ENCODE results near the gene BLVRB. TPM values are rescaled to one million over a fixed set of nuclear protein-coding genes. Genes with fewer than 3 reads are reported as not detected.

The BLVRB gene
- total RNA-seq, 1 experiment from 2014 or later = 204 TPM

DNA sequence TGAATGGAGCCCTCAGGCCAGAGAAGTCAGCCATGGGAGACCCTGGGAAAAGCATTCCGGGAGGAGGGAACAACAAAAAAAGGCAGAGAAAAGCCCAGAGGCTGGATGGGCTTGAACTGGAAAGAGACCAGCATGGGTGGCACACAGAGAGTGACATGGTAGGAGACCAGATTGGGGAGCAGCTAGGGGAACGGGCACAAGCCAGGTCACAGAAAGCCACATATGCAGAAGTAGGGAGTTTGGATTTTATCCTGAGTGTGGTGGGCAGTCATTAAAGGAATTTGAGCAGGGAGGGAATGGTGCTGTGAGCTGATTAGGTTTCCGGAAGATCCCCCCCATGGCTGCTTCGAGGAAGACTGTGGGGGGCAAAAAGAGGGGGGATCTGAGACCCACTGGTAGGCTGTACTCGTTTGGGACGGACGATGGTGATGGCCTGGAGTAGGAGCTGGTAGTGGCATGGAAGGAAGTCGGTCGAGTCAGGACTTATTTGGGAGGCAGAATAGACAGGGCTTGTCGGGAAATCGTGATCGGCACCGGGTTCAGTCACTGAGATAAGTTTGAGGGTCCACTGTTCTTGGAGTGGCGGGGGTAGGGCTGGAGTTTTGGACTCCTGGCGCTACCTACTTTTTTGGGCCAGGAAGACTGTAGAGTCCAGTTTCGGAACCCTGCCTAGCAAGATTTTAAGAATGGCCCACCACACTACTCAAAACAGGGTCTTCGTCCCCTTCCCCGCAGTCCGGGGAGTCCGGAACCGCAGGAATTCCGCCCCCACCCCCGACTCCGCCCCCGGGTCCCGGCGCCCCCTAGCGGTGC is 40.7 kb downstream of the BLVRB start:
- H3K9me2 ChIP-seq (ENCODE audit: insufficient read depth) = no peaks in the 10 kb centered on the region
- TF ChIP-seq, protein P1, sequence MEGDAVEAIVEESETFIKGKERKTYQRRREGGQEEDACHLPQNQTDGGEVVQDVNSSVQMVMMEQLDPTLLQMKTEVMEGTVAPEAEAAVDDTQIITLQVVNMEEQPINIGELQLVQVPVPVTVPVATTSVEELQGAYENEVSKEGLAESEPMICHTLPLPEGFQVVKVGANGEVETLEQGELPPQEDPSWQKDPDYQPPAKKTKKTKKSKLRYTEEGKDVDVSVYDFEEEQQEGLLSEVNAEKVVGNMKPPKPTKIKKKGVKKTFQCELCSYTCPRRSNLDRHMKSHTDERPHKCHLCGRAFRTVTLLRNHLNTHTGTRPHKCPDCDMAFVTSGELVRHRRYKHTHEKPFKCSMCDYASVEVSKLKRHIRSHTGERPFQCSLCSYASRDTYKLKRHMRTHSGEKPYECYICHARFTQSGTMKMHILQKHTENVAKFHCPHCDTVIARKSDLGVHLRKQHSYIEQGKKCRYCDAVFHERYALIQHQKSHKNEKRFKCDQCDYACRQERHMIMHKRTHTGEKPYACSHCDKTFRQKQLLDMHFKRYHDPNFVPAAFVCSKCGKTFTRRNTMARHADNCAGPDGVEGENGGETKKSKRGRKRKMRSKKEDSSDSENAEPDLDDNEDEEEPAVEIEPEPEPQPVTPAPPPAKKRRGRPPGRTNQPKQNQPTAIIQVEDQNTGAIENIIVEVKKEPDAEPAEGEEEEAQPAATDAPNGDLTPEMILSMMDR (conservative IDR thresholded peaks at IDR 0.05) = no peak
- TF ChIP-seq EZH2 (IDR thresholded peaks at IDR 0.05; ENCODE audit: low read depth) = no peak
- peaks cover 12% of the 10 kb centered on the region for H3K4me1 ChIP-seq (replicated peaks; ENCODE audit: insufficient read depth)
- H3K4me2 ChIP-seq = peak overlapping the region; percentile 98
- intact Hi-C loops (cut with micrococcal nuclease; ENCODE audit: unreplicated experiment) = loop anchor here (1.0 to 10.0 kb wide), 4 partner anchors 18 to 292 kb away; partner anchors contain the start of genes COQ8B and ITPKC
- H3K27me3 ChIP-seq (ENCODE audit: insufficient read depth, low read depth) = no peaks in the 10 kb centered on the region
- H3F3A ChIP-seq (ENCODE audit: insufficient read depth, low read depth) = peaks cover 5% of the 10 kb centered on the region; the same call in 1 of the 2 replicates
- peaks cover 28% of the 10 kb centered on the region for H3K79me2 ChIP-seq (ENCODE audit: low read depth)
- H4K20me1 ChIP-seq (ENCODE audit: insufficient read depth) = no peaks in the 10 kb centered on the region
- ChIA-PET CTCF (no interaction called here), POLR2A (ENCODE audit: unreplicated experiment) (no interaction called here)
- peak overlapping the region; percentile 87 for H3K4me3 ChIP-seq
- no peak for DNase-seq
- TSS peak; percentile 66 for BruUV-seq (replicated peaks)
- H3K9me3 ChIP-seq (ENCODE audit: insufficient read depth, low read depth) = no peaks in the 10 kb centered on the region
- no peaks in the 10 kb centered on the region for H3K36me3 ChIP-seq (ENCODE audit: low read depth)
- peak overlapping the region; percentile 81 for H2AFZ ChIP-seq
- peak overlapping the region; percentile 92 for H3K27ac ChIP-seq

DNA sequence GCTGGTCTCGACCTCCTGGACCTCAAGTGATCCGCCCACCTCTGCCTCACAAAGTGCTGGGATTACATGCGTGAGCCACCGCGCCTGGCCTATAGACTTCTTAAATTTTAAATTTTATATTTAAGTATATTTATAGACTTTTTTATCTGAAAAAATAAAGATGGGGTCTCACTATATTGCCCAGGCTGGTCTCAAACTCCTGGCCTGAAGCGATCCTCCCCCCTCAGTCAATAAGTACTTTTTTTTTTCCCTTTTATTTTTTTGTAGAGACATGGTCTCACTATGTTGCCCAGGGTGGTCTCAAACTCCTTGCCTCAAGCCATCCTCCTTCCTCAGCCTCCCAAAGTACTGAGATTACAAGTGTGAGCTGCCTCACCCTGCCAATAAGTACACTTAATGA is 41.6 kb downstream of the BLVRB start:
- POLR2A ChIA-PET (ENCODE audit: unreplicated experiment) = no interaction called here
- CTCF ChIA-PET = no interaction called here
- no peaks in the 10 kb centered on the region for H3K9me2 ChIP-seq (ENCODE audit: insufficient read depth)
- BruUV-seq (replicated peaks) = no TSS peak
- no peak overlapping the region for H3K27ac ChIP-seq
- no peaks in the 10 kb centered on the region for H4K20me1 ChIP-seq (ENCODE audit: insufficient read depth)
- H3K36me3 ChIP-seq (ENCODE audit: low read depth) = no peaks in the 10 kb centered on the region
- peak overlapping the region; percentile 98 for H3K4me2 ChIP-seq
- no peaks in the 10 kb centered on the region for H3K9me3 ChIP-seq (ENCODE audit: insufficient read depth, low read depth)
- H3K4me3 ChIP-seq = no peak overlapping the region; the same call in 1 of the 2 replicates
- H3K79me2 ChIP-seq (ENCODE audit: low read depth) = peaks cover 28% of the 10 kb centered on the region
- no peaks in the 10 kb centered on the region for H3K27me3 ChIP-seq (ENCODE audit: insufficient read depth, low read depth)
- intact Hi-C loops (cut with micrococcal nuclease; ENCODE audit: unreplicated experiment) = loop anchor here (10.0 kb wide), 1 partner anchor 101 kb away; no protein-coding TSS in a partner anchor
- H2AFZ ChIP-seq = no peak overlapping the region
- peaks cover 5% of the 10 kb centered on the region; the same call in 1 of the 2 replicates for H3F3A ChIP-seq (ENCODE audit: insufficient read depth, low read depth)
- no peak for TF ChIP-seq EZH2 (IDR thresholded peaks at IDR 0.05; ENCODE audit: low read depth)
- TF ChIP-seq, protein P1 (conservative IDR thresholded peaks at IDR 0.05) = no peak
- peaks cover 12% of the 10 kb centered on the region for H3K4me1 ChIP-seq (replicated peaks; ENCODE audit: insufficient read depth)
- DNase-seq = no peak

DNA sequence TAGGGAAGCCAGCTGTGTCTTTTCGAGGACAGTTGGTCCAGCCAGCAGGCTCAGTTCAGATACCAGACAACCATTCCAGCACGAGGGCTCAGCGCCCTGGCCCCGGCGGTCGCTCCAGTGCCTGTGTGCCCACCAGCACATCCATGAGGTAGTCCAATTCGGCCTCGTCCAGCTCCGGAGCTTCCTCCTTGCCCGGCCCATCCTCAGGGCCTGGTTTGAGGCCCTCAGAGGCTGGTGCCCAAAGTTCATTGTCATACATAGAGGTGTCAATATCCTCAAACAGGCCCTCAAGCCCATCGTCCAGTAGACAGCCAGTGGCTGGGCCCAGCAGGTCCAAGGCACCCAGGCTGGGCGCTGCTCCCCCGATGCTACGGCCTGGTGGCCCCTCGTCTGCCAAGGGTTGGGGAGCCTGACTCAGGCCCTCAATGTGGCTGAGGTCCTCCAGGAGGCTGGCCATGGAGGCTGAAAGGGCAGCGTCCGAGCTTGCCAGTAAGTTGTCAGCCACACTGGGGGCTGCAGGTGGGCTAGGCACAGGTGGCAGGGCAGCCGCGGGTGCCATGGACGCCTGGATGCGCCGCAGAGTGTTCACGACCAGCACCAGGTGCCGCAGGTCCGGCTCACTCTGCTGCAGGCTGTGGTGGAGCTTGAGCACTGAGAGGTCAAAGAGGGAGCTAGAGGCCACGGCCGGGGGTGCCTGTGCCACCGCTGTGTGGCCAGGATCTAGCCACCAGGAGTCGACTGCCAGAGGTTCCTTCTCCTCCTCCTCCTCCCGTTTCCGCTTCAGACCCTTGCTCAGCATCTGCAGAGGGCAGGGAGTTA is 42.6 kb downstream of the BLVRB start:
- CTCF ChIA-PET = interaction anchor here (0.6 kb wide), 1 partner anchor 26 kb away, joined by 3 read pairs; no protein-coding TSS in a partner anchor
- intact Hi-C loops (cut with micrococcal nuclease; ENCODE audit: unreplicated experiment) = loop anchor here (10.0 kb wide), 1 partner anchor 102 kb away; no protein-coding TSS in a partner anchor
- Histone ChIP-seq H3K4me2 (no peak overlapping the region), H3K9me3 (ENCODE audit: insufficient read depth, low read depth) (no peaks in the 10 kb centered on the region), H3K4me1 (replicated peaks; ENCODE audit: insufficient read depth) (peaks cover 12% of the 10 kb centered on the region), H3F3A (ENCODE audit: insufficient read depth, low read depth) (peaks cover 5% of the 10 kb centered on the region; the same call in 1 of the 2 replicates), H4K20me1 (ENCODE audit: insufficient read depth) (no peaks in the 10 kb centered on the region), H3K27ac (no peak overlapping the region; the same call in 1 of the 2 replicates), H3K9me2 (ENCODE audit: insufficient read depth) (no peaks in the 10 kb centered on the region), H3K36me3 (ENCODE audit: low read depth) (no peaks in the 10 kb centered on the region), H3K79me2 (ENCODE audit: low read depth) (peaks cover 28% of the 10 kb centered on the region), H2AFZ (no peak overlapping the region), H3K4me3 (no peak overlapping the region), H3K27me3 (ENCODE audit: insufficient read depth, low read depth) (no peaks in the 10 kb centered on the region)
- POLR2A ChIA-PET (ENCODE audit: unreplicated experiment) = interaction anchor here (0.7 kb wide), 1 partner anchor 28 kb away, joined by 6 read pairs; no protein-coding TSS in a partner anchor
- no peak for TF ChIP-seq EZH2 (IDR thresholded peaks at IDR 0.05; ENCODE audit: low read depth)
- TF ChIP-seq, protein P1 (conservative IDR thresholded peaks at IDR 0.05) = no peak
- no peak for DNase-seq
- no TSS peak for BruUV-seq (replicated peaks)

Data from PC-9 (cell line).